SK-N-MC (cell line): Measurements from ENCODE around the gene PTGES2.
A peak's percentile ranks its signal among the peaks of the same experiment; 100 is the strongest.

Experiments used
- EZH2 ChIP-seq: fragments of 200-600 bp; sonication (generic); IDR thresholded peaks from one replicate; pipeline ENCODE4 v1.6.1; 2017; ENCODE audit warnings: antibody characterized with exemption
- POLR2AphosphoS5 ChIP-seq: IDR thresholded peaks from 2 replicates; pipeline ENCODE4 v1.6.1; 2012; ENCODE audit warnings: mild to moderate bottlenecking, low read depth, low read length, borderline replicate concordance

- TF ChIP-seq EZH2 (no peak), POLR2AphosphoS5 (peak; percentile 64; the same call in 1 of the 2 replicates)
These were observed 684 bp upstream of the PTGES2 start for GRCh38 chr9:128127990-128128835.
